HepG2 (cell line): ENCODE data around the gene PFAS. TPM values are rescaled to one million over a fixed set of nuclear protein-coding genes. Genes with fewer than 3 reads are reported as not detected.

Experiments used
- ATF1 ChIP-seq: IDR thresholded peaks from 2 replicates; pipeline ENCODE4 v1.6.1; 2016; ENCODE audit warnings: mild to moderate bottlenecking, control low read depth
- EEA1 ChIP-seq: sonication (generic); formaldehyde crosslinking; IDR thresholded peaks from 2 replicates; pipeline ENCODE4 v1.5.1; 2020; ENCODE audit warnings: mild to moderate bottlenecking, missing genetic modification reagents, borderline replicate concordance
- FOXA1 ChIP-seq, 2 experiments: fragments of 450-650 bp in 1 of 2; sonication (generic) in 1 of 2; formaldehyde crosslinking in 1 of 2; IDR thresholded peaks; 2 replicates each; pipeline versions ENCODE4 v1.4.0 to v1.6.1; 2016 to 2020; ENCODE audit warnings: missing genetic modification reagents in 1 of 2
- GPN1 ChIP-seq: sonication (generic); formaldehyde crosslinking; IDR thresholded peaks from 2 replicates; pipeline ENCODE4 v1.5.1; 2020; ENCODE audit warnings: missing genetic modification reagents, borderline replicate concordance
- HMG20A ChIP-seq: IDR thresholded peaks from 2 replicates; pipeline ENCODE4 v1.6.1; 2016; ENCODE audit warnings: borderline replicate concordance
- HNRNPL ChIP-seq: fragments of 200-400 bp; formaldehyde crosslinking; IDR thresholded peaks from 2 replicates; pipeline ENCODE4 v1.6.1; 2017; ENCODE audit warnings: mild to moderate bottlenecking, low read depth, low read length
- JARID2 ChIP-seq: sonication (generic); formaldehyde crosslinking; IDR thresholded peaks from 2 replicates; pipeline ENCODE4 v1.8.1; 2023; ENCODE audit warnings: missing genetic modification reagents, inconsistent platforms; ENCODE audit not compliant: insufficient replicate concordance
- KDM4B ChIP-seq: sonication (generic); formaldehyde crosslinking; IDR thresholded peaks from 2 replicates; pipeline ENCODE4 v1.4.0; 2020; ENCODE audit warnings: missing genetic modification reagents
- MED8 ChIP-seq: sonication (generic); formaldehyde crosslinking; IDR thresholded peaks from 2 replicates; pipeline ENCODE4 v1.8.1; 2023; ENCODE audit warnings: mild to moderate bottlenecking, missing genetic modification reagents; ENCODE audit not compliant: insufficient replicate concordance
- RBFOX2 ChIP-seq: fragments of 200-400 bp; formaldehyde crosslinking; IDR thresholded peaks from 2 replicates; pipeline ENCODE4 v1.6.1; 2017; ENCODE audit warnings: low read depth, mild to moderate bottlenecking, low read length
- RNF2 ChIP-seq: fragments of 450-650 bp; conservative IDR thresholded peaks from 2 replicates; pipeline ENCODE4 v1.6.1; 2016; ENCODE audit warnings: low read depth
- SMC3 ChIP-seq: IDR thresholded peaks from 2 replicates; pipeline ENCODE4 v1.6.1; 2011; ENCODE audit warnings: low read length, improper control_type of control experiment
- YY1 ChIP-seq: IDR thresholded peaks from 2 replicates; pipeline ENCODE4 v1.6.1; 2011; ENCODE audit warnings: low read length, low read depth, moderate library complexity, mild to moderate bottlenecking; ENCODE audit not compliant: insufficient read depth, insufficient replicate concordance
- ZNF230 ChIP-seq: sonication (generic); formaldehyde crosslinking; IDR thresholded peaks from 2 replicates; pipeline ENCODE4 v1.4.0; 2020; ENCODE audit warnings: mild to moderate bottlenecking, missing genetic modification reagents
- ZNF501 ChIP-seq: sonication (generic); formaldehyde crosslinking; IDR thresholded peaks from 2 replicates; pipeline ENCODE4 v1.5.1; 2020; ENCODE audit warnings: mild to moderate bottlenecking, moderate library complexity, missing genetic modification reagents
- ZNF652 ChIP-seq: IDR thresholded peaks from 2 replicates; pipeline ENCODE4 v1.6.1; 2016; ENCODE audit warnings: low read depth, borderline replicate concordance
- ZNF777 ChIP-seq: sonication (generic); formaldehyde crosslinking; IDR thresholded peaks from 2 replicates; pipeline ENCODE4 v1.4.0; 2020; ENCODE audit warnings: missing genetic modification reagents
- ZSCAN30 ChIP-seq: sonication (generic); formaldehyde crosslinking; IDR thresholded peaks from 2 replicates; pipeline ENCODE4 v1.5.0; 2020; ENCODE audit warnings: mild to moderate bottlenecking, missing genetic modification reagents
- polyA plus RNA-seq, 8 experiments: library from polyadenylated mRNA; depleted of rRNA in 3 of 8; stranded (reverse) in 7 of 8; unstranded in 1 of 8; fragments of >200 nt; fragmentation: Illumina TruSeq in 4 of 8; extraction: Trizol in 4 of 8; gene quantifications; 2 replicates each; pipeline versions ENCODE4 v1.2.1 to v1.2.3, GENCODE V29; 2011 to 2016; ENCODE audit warnings: low read depth in 4 of 8, missing spikeins in 1 of 8, mixed read lengths in 1 of 8; ENCODE audit not compliant: insufficient read depth in 1 of 8
- total RNA-seq, 5 experiments: library from RNA; depleted of rRNA; stranded (reverse); fragments of >200 nt; fragmentation: Illumina TruSeq; extraction: Trizol; gene quantifications; 2 replicates each; pipeline ENCODE4 v1.2.3, GENCODE V29; 2016; ENCODE audit warnings: low read depth in 1 of 5
- TF ChIP-seq, protein P1 (sequence below): sonication (generic); formaldehyde crosslinking; IDR thresholded peaks from 2 replicates; pipeline ENCODE4 v1.4.0; 2020; ENCODE audit warnings: missing genetic modification reagents
- TF ChIP-seq, protein P2 (sequence below): sonication (generic); formaldehyde crosslinking; IDR thresholded peaks from 2 replicates; pipeline ENCODE4 v1.8.0; 2022; ENCODE audit warnings: missing genetic modification reagents, low read depth, mild to moderate bottlenecking, borderline replicate concordance
- TF ChIP-seq, protein P3 (sequence below): sonication (generic); formaldehyde crosslinking; conservative IDR thresholded peaks from 2 replicates; pipeline ENCODE4 v1.4.0; 2020; ENCODE audit warnings: missing genetic modification reagents
- TF ChIP-seq, protein P4 (sequence below): sonication (generic); formaldehyde crosslinking; IDR thresholded peaks from 2 replicates; pipeline ENCODE4 v1.9.0; 2021; ENCODE audit warnings: missing genetic modification reagents, mild to moderate bottlenecking, borderline replicate concordance
- TF ChIP-seq, protein P5 (sequence below): fragments of 450-650 bp; IDR thresholded peaks from 2 replicates; pipeline ENCODE4 v1.6.1; 2016

Gene PFAS
- total and polyA plus RNA-seq, 2 of the 13 experiments (the other 11 are each of a cell fraction or from before 2014, with no cell fraction given), result 49.4 to 58.2 TPM

DNA sequence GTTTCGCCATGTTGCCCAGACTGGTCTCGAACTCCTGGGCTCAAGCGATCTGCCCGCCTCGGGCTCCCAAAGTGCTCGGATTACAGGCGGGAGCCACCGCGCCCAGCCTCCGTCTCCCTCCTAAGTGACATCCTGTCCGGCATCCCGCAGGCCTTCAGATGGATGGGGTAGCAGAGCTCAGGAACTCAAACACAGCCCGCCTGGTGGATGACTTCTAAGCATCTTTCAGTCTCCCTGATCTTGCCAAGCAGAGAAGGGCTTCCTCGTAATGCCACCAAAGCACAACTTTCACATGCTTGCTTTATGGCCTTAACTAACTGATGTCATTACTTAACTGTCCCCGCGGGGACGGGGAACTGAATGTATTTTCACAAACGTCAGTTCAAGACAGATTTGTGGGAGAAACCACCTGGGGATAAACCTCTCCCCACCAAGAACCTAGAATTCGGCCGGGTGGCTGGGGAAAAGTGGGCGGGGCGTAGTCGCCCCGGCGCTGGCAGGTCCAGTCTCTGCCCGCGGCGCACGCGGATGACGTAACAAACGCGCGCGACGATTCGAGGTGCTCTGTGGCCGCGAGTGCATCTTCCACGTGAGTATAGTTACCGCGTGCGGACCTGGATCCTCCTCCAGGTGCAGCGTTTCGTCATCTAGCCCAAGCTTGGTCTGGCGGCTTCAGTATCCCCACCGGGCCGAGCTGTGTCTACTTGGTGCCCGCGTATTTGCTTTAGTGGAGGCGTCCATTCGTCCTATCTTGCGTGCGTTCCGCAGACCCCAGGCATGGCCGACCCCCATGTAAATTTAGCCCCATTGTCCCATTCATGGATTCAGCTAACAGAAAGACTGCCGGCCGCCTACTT lies at the start of gene PFAS (continued):
- TF ChIP-seq, protein P1, sequence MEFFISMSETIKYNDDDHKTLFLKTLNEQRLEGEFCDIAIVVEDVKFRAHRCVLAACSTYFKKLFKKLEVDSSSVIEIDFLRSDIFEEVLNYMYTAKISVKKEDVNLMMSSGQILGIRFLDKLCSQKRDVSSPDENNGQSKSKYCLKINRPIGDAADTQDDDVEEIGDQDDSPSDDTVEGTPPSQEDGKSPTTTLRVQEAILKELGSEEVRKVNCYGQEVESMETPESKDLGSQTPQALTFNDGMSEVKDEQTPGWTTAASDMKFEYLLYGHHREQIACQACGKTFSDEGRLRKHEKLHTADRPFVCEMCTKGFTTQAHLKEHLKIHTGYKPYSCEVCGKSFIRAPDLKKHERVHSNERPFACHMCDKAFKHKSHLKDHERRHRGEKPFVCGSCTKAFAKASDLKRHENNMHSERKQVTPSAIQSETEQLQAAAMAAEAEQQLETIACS (CRISPR knock-in tag), result no peak
- TF ChIP-seq SMC3 (no peak), YY1 (peak; percentile 62), ZNF230 (CRISPR knock-in tag) (no peak; the same call in 1 of the 2 replicates), FOXA1 (IDR thresholded peaks at IDR 0.05) (no peak), FOXA1 (CRISPR knock-in tag; IDR thresholded peaks at IDR 0.05) (no peak; the same call in 1 of the 2 replicates), ZNF501 (CRISPR knock-in tag) (no peak; the same call in none of the 2 replicates), EEA1 (CRISPR knock-in tag) (0 out of 2 replicates have a peak, but pooled peaks have one; percentile 27), ATF1 (CRISPR knock-in tag) (peak; percentile 99), JARID2 (no peak), MED8 (CRISPR knock-in tag) (peak; percentile 30), HNRNPL (no peak), ZNF777 (peak; percentile 24; the same call in 1 of the 2 replicates), ZSCAN30 (CRISPR knock-in tag) (no peak), RNF2 (no peak), HMG20A (no peak), ZNF652 (no peak), KDM4B (CRISPR knock-in tag) (no peak), RBFOX2 (peak; percentile 79), GPN1 (CRISPR knock-in tag) (no peak)
- TF ChIP-seq, protein P2, sequence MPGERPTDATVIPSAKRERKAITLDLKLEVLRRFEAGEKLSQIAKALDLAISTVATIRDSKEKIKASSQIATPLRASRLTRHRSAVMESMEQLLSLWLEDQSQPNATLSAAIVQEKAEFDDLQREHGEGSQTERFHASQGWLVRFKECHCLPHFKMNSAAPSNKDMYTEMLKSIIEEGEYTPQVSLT, result no peak
- TF ChIP-seq, protein P3, sequence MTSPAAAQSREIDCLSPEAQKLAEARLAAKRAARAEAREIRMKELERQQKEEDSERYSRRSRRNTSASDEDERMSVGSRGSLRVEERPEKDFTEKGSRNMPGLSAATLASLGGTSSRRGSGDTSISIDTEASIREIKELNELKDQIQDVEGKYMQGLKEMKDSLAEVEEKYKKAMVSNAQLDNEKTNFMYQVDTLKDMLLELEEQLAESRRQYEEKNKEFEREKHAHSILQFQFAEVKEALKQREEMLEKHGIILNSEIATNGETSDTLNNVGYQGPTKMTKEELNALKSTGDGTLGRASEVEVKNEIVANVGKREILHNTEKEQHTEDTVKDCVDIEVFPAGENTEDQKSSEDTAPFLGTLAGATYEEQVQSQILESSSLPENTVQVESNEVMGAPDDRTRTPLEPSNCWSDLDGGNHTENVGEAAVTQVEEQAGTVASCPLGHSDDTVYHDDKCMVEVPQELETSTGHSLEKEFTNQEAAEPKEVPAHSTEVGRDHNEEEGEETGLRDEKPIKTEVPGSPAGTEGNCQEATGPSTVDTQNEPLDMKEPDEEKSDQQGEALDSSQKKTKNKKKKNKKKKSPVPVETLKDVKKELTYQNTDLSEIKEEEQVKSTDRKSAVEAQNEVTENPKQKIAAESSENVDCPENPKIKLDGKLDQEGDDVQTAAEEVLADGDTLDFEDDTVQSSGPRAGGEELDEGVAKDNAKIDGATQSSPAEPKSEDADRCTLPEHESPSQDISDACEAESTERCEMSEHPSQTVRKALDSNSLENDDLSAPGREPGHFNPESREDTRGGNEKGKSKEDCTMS (CRISPR knock-in tag), result no peak
- TF ChIP-seq, protein P4, sequence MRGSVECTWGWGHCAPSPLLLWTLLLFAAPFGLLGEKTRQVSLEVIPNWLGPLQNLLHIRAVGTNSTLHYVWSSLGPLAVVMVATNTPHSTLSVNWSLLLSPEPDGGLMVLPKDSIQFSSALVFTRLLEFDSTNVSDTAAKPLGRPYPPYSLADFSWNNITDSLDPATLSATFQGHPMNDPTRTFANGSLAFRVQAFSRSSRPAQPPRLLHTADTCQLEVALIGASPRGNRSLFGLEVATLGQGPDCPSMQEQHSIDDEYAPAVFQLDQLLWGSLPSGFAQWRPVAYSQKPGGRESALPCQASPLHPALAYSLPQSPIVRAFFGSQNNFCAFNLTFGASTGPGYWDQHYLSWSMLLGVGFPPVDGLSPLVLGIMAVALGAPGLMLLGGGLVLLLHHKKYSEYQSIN (CRISPR knock-in tag), result no peak
- TF ChIP-seq, protein P5, sequence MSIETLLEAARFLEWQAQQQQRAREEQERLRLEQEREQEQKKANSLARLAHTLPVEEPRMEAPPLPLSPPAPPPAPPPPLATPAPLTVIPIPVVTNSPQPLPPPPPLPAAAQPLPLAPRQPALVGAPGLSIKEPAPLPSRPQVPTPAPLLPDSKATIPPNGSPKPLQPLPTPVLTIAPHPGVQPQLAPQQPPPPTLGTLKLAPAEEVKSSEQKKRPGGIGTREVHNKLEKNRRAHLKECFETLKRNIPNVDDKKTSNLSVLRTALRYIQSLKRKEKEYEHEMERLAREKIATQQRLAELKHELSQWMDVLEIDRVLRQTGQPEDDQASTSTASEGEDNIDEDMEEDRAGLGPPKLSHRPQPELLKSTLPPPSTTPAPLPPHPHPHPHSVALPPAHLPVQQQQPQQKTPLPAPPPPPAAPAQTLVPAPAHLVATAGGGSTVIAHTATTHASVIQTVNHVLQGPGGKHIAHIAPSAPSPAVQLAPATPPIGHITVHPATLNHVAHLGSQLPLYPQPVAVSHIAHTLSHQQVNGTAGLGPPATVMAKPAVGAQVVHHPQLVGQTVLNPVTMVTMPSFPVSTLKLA, result peak; percentile 80
